GM19372 (cell line): ENCODE data around the gene RBFOX2.

Experiments
- ATAC-seq: cut with Tn5 transposase; IDR thresholded peaks from one replicate; pipeline ENCODE4 v1.9.1; 2021; ENCODE audit warnings: mild to moderate bottlenecking, low read depth, moderate library complexity; ENCODE audit not compliant: unreplicated experiment

The RBFOX2 gene

DNA sequence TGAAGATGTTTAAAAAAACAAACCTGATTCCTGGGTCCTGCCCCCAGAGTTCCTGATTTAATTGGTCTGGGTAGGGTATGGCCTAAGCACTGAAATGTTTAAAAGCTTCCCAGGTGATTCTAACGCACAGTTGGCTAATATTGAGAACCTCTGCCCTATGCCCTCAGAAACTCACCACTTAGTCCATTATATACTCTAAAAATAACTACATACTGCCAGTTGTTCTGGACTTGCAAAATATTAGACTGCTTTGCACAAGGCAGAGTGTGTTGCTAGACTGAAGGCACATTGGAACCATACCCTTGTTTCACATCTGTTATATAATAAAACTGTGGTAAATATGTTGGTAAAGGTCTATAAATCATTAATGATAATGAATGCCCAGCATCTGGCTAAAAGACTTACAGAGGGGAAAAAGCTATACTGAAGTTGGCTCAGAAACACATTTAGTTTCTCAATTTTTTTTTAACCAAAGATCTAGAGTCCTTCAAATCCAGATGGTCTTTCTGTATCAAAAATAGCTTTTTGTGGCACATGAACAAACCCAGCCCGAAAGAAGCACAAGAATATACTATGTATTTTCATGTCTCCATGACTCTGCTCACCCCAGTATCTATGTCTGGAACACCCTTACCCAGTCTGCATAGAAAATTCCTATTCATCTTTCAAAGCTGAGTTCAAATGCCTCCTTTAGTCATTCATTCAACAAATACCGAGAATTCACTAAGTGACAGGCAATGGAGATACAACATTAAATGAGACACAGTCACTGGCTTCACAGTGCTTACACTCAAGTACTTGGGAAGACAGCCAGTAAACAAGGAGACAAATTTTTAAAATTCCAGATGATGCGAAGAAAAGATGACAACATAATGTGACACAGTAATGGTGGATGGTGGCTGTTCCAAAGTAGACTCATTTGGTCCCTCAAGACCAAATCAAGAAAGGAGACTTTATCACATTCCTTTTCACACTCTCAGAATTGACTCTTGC, 44.1 kb downstream of the RBFOX2 start:
- no peak for ATAC-seq

DNA sequence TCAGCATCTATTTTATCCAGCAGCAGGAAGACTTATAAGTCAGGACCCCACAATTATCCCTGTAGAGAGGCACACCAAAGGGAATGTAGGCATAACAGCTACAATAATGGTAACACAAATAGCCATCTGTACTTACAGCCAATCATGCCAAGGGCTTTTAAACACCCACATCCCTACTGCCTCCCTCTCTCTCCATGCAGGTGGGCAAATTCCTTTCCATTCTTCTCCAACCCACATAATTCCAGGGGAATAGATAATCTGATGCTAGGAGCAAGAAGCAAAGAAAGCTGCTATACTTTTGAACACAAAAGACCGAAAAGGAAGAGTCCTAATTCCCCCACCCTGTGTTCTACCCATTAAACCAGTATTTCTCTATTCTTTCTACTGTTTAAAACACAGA, 46.7 kb downstream of the RBFOX2 start:
- no peak for ATAC-seq

DNA sequence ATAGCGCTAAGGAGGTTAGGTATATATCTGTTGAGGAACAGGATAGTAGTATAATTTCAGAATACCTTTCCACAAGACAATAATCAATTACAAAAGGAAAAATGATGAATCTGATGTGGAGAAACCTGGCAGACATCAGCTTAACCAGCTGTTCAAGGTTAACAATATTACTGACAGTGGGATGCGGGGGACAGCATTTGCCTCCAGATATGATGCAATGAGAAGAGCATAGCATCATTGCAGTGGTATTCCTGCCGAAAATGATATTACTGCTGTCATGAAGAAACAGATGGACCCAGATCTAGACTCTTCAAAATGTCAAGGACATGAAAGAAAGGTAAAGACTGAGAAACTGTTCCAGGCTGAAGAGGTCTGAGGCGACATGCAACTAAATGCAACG, 49.7 kb downstream of the RBFOX2 start:
- ATAC-seq = no peak

DNA sequence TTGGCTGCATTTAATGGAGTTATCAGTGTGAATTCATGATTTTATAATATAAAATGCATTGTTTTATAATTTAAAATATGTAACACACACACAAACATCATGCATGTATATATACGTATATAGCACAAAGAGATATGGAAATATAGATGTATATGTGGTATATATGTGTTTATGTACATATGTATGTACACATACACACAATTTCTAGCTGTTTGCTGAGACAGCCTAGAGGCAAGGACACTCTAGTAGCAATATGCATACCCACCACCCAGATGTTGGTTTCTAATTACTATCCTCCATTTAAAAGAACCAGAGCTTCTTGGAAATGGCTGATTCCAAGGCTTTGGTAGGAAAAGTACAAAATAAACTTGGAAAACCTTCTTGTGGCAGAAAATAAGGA, 50.4 kb downstream of the RBFOX2 start:
- no peak for ATAC-seq

DNA sequence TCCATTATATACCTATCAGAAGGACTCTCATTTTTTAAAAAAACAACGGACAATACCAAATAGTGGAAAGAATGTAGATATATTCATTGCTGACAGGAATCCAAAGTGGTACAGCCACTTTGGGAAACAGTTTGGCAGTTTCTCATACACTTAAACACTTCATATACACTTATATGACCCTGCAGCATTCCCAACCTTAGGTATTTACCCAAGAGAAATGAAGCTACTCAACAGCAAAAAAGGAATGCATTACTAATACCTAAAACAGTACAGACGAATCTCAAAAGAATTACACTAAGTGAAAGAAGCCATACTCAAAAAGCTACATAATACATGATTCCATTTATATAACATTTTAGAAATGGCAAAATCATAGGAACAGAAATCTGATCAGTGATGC, 51.5 kb downstream of the RBFOX2 start:
- ATAC-seq = no peak

DNA sequence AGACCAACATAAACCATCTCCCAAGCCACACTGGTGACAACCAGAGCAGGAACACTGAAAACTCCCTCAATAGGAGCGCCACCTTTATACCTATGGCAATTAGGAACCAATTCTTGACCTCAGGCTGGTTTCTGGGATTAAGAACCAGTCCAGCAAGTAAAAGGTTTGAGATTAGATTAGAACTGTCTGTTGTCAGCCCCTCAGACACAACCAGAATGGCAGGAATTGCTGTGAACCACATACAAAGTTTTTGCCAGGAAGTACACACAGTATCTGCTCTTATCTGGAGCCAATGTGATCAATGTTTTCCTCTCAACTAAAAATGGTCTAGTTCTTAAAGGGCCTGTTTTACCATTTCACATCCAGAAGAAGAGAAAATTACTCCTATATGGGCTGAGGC, 55.2 kb downstream of the RBFOX2 start:
- no peak for ATAC-seq

DNA sequence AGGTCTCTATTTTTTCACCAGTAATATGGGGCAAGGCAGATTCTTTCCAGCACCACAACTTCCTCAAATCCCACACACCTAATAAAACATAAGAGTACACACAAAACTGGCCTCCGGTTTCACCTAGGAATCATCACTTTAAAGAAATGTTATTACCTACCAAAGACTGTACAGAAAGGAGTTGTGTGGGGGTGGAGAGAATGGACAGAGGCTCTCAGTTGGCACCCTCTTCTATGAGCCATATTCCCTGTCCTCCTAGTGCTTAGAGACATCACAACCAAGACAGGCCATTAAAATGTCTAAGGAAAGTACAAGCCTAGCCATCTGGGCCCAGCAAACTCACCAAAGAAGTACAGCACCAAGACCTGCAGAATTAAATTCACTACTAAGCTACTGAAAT, 56.1 kb downstream of the RBFOX2 start:
- no peak for ATAC-seq

DNA sequence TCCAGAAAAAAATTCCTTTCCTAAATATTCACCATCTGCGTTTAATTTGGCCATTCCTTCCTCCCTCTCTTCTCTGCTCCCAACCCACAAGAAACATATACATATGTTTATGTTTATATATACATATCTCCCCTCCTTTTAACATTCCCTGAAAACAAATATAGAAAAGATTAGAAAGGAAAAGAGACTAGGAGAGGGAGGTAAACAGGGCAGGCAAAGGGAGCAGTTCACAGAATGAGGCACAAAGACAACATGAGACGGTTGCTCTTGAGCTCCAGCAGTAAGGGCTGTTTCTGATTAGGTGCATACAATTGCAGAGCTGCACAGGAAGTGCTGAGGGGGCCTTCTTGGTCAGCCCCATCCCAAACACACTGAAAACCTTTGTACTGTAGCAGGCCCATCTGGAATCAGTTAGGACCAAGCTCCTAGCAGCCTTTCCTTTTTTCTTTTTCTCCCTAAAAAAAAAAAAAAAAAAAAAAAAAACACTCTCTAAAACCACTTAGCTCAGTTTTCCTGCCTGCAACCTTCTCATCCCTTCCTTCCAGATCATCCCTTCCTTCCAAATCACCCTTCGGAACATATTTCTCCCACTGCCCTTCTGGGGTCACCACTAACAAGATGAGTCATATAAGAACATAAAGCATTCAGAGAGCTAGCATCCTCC, 57.0 kb downstream of the RBFOX2 start:
- no peak for ATAC-seq

DNA sequence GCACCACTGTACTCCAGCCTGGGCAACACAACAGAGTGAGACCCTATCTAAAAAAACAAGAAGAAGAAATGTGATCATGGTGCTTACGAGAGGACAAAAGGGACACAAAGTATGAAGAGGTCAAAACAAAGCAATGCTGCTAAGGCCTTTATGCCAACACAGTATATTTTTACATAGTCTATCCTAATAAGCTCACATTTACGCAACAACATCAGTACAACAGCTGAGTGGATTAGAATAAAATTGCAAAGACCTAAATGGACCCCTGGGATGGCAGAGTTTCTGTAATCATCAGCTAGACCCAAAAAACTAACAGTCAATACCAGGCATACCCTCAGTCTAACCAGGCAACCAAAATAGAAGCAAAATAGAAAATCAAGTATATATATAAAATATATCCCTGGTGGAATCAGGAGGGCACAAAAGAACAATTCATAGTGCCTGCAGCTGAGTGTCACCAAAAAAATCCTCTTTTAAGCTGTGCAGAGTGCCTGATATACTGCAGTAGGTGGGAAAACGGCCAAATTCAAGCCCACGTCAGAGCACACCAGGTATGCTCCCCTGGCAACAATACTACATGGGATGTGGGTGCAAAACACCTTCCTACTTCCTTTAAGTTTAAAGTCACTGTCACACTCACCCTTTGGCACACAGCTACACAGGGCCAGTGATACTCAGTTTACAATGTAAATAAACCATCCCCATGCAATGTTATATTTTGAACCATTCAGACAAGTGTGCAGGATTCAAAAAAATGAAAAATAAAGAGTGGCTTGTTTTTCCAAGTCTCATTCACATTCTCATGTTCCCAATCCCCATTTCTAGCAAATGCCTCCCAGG, 57.8 kb downstream of the RBFOX2 start:
- no peak for ATAC-seq

DNA sequence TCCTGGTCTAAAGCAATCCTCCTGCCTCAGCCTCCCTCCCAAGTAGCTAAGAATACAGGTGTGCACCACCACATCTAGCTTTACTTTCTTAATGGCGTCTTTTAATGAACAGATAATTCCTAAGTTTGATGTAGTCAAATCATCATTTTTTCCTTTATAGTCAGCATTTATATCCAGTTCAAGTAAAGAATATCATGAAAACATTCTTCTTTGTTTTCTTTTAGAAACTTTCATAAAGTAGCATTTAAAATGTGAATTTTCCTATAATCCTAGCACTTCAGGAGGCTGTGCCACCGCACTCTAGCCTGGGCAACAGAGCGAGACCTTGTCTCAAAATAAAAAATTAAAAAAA, 61.6 kb downstream of the RBFOX2 start:
- no peak for ATAC-seq

DNA sequence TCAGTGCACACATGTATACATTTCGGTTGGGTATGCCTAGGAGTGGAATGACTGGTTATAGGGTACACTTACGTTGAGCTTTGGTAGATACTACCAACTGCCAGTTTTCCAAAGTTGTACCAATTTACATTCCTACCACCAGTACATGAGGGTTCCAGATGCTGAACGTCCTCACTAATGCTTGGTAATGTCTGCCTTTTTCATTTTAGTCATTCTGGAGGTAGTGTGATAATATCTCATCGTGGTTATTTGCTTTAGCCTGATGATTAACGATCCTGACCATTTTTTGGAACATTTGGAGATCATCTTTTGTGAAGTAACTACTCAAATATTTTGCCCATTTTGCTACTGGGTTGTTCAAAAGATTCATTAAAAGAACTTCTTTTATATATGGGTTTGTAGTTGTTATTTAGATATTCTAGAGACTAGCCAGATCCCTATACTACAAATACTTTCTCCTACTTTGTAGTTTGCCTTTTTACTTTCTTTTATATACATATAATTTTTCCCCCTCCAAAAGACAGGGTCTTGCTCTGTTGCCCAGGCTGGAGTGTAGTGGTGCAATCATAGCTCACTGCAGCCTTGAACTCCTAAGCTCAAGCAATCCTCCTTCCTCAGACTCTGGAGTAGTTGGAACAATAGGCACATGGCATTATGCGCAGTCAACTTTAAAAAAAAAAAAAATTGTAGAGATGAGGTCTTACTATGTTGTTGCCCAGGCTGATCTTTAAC, 62.1 kb downstream of the RBFOX2 start:
- no peak for ATAC-seq

DNA sequence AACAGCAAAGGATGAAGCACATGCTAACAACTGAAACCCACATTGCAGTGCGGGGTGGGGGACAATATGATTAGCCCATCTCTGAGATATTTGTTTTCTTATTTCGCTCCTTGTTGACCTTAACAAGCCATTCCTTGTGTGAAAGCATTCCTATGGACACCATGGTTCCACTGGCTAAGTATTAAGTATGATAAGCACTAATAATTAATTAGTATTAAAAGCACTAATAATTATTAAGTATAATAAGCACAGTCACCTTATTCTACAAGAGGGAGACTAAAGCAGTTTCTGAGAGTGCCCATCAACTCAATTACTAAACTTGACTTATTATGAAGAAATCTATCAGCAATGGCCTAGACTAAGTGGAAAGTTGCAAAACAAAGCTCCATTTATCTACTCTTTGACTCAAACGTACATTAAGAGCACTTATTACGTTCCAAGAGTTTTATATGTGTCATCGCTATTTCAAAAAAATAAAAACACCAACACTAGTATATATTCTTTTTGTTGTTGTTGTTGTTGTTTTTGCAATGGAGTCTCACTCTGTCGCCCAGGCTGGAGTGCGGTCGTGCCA, 65.3 kb downstream of the RBFOX2 start:
- no peak for ATAC-seq

DNA sequence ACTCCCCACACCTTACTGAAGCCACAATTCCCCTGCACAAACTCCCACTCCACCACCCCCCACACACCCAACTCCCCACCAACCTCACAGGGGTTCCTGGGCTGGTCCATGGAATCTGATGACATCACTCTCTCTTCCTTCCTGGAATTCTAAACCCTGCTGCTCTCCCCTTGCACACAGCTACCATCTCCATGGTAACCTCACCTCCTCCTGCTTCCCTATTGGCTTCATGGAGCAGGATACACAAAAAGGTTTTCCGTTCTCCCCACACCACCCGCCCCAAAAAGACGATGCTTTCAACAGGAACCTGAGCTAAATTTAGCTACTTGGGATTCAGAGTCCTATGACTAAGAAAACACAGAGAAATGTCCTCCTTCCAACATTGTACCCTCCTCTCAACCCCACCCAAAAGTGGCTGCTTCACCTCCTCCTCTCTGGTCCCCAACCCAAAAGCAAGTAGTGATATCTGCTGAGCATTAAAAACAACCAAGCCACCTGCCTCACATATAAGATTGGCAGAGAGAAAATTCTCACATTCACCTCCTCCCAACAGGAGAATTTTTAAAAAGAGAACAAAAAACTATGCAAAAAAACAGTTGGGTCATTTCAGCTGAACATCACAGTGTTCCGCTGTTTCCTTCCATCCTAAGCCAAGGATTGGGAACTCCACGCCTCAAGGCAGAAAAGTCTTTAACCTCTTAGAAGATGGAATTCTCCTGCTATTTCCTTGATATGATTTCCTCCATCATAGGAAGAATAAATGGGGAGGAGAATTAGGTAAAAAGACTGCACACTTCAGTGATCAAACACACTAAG, 66.9 kb downstream of the RBFOX2 start:
- no peak for ATAC-seq

DNA sequence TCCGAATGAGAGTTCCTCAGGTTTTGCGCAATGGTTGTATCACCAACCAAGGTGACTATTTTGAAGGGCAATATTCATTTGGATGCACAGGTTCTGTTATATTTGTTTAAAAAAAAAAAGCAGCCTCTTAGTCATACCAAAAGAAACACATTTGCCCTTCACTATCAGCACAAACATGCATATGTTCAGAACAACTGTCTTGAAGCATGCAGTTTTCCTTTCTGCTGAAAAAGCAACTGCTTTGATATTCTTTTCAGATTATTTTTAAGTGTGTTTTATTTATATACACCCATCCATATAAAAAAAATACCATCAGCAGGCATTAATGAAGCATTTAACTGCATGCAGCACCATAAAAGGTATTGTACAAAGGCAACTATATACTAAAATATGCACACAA, 67.8 kb downstream of the RBFOX2 start:
- ATAC-seq = no peak

DNA sequence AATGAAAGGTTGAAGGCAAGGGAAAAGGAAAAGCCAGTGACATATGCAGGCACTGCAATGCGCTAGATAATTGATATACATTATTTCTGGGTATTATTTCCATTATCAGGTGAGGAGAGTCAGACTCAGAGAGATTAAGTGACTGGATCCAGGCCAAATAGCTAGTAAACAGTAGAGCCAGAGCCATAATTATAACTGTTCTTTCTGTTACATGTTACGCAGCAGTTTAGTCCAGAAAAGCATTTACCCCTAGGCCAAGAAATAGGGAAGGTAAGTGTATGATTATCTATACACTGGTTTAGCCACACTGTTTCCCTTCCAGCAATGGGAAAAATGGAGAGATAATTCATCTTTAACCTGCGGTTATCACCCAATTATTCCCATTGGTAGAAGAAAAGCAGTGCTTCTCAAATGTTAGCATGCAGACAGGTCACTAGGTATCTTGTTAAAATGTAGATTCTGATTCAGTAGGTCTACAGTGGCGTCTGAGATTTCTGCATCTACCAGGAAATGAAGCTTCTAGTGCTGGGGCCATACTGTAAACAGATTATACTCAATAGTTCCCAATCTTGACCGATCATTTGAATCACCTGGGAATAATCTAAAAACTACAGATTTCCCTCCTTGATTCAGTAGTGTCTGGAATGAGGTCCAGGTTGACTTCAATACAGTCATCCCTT, 69.4 kb downstream of the RBFOX2 start:
- ATAC-seq = no peak

DNA sequence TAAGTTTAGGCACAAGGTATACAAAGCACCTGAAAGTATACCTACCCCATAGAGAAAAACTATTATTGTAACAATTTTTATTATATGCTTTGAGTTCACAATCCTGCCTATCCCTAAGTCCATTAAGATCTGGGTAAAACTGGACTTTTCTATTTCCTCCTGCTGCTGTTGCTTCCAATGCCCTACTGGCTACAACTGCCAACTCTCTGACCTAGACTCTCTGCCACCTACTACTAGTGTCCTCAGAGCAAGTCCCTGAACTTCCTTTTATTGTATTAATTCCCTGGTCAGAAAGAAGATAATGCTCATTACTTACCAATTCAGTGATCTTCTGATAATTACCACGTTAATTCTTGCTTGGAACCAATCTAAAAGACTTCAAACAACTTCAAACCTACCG, 70.3 kb downstream of the RBFOX2 start:
- ATAC-seq = no peak

DNA sequence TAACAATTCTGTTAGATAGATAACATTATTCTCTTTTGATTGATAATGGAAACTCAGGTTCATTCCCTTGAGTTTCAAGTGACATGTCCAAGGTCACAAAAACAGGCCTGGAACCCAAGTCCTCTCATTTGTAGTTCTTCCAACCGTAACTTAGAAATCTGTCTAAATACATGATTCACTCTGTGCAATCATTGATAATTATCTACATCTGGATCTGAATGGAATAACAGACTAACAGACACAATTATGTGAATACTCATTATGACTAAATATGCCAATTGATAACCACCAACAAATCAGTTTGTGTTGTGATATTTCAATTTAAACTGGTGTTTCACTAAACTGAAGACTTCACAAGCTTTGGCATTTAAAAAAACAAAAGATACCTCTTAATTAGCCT, 71.0 kb downstream of the RBFOX2 start:
- ATAC-seq = no peak

DNA sequence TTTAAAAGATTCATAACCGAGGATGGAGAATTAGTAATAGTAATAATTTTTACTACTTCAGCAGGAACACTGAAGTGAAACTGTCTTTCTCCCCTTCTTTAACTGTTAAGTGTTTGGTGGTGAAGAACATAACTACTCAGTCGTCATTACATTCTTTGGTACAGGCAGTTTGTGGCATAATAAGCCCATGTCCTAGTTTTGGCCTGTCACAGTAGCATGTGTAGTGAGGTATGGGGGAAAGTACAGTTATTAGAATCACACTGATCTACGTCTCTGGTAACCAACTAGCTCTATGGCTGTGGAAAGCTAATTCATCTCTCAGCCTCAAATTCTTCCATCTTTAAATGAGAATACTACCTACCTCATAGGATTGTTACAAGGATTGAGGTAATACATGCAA, 71.8 kb downstream of the RBFOX2 start:
- ATAC-seq = no peak

DNA sequence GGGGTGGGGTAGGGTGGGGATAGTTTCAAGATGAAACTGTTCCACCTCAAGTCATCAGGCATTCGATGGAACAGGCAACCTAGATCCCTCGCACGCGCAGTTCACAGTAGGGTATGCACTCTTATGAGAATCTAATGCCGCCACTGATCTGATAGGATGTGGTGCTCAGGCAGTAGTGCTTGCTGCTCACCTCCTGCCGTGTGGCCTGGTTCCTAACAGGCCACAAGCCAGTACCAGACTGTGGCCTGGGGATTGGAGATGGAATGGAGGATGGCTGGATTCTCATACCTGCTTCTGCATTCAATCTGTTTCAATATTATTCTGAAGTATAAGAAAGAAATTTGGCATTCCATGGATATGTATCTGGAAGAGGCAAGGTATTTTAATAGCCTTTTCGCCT, 73.1 kb downstream of the RBFOX2 start:
- no peak for ATAC-seq
